SIG-M5 treated with dmso at 0.1 percent for 504 hours (cell line): ENCODE measurements around the gene ETHE1.
"Not testable (repeated sequence)": the region's sequence is repeated elsewhere in the genome, so short reads cannot be mapped to it uniquely, and the experiment has no call there.

Experiments used
- DNase-seq: peaks from one replicate; lab custom pipeline; 2025; ENCODE audit not compliant: unreplicated experiment; lab: John Stamatoyannopoulos, UW

Gene ETHE1

GRCh38 chr19:43552198-43552450 is 25.1 kb upstream of the ETHE1 start:
- DNase-seq: no peak

- DNase-seq: no peak
Observed at GRCh38 chr19:43551399-43552197, 24.6 kb upstream of the ETHE1 start.

- no peak for DNase-seq
Observed at GRCh38 chr19:43548706-43549105, 21.7 kb upstream of the ETHE1 start.

GRCh38 chr19:43547926-43548325 is 20.9 kb upstream of the ETHE1 start:
- not testable (repeated sequence) for DNase-seq

GRCh38 chr19:43546581-43546980 is 19.6 kb upstream of the ETHE1 start:
- no peak for DNase-seq

GRCh38 chr19:43545981-43546380 is 19.0 kb upstream of the ETHE1 start:
- DNase-seq: no peak

- no peak for DNase-seq
Observed at GRCh38 chr19:43545276-43545675, 18.3 kb upstream of the ETHE1 start.

GRCh38 chr19:43544077-43544476 is 17.1 kb upstream of the ETHE1 start:
- DNase-seq: no peak

GRCh38 chr19:43541920-43542650 is 15.1 kb upstream of the ETHE1 start:
- DNase-seq: no peak

GRCh38 chr19:43540381-43540780 is 13.4 kb upstream of the ETHE1 start:
- DNase-seq: no peak

GRCh38 chr19:43538922-43539321 is 11.9 kb upstream of the ETHE1 start:
- DNase-seq: no peak

GRCh38 chr19:43534816-43535761 is 8.1 kb upstream of the ETHE1 start:
- DNase-seq: no peak

GRCh38 chr19:43534305-43534815 is 7.4 kb upstream of the ETHE1 start:
- DNase-seq: no peak

GRCh38 chr19:43533546-43534304 is 6.7 kb upstream of the ETHE1 start:
- DNase-seq: peak; percentile 99

GRCh38 chr19:43532962-43533545 is 6.1 kb upstream of the ETHE1 start, which contains the start of gene ZNF575:
ZNF575 (plus strand) TSS chr19:43533188; CDS start chr19:43534423, 1,235 bp downstream.
- DNase-seq: peak; percentile 90

- DNase-seq: peak; percentile 53
Observed at GRCh38 chr19:43532571-43532961, 5.6 kb upstream of the ETHE1 start.

GRCh38 chr19:43527860-43528622 is 1.0 kb upstream of the ETHE1 start:
- DNase-seq: no peak

GRCh38 chr19:43525836-43526771 is 897 bp downstream of the ETHE1 start:
- peak; percentile 41 for DNase-seq
